ENCODE data around the gene MGMT. TPM values are rescaled to one million over a fixed set of nuclear protein-coding genes. Genes with fewer than 3 reads are reported as not detected.
A peak's percentile ranks its signal among the peaks of the same experiment; 100 is the strongest.

Gene MGMT
- total and polyA plus RNA-seq, 4 experiments from 2014 or later: 18.5 to 31.3 (median 24.4) TPM

DNA sequence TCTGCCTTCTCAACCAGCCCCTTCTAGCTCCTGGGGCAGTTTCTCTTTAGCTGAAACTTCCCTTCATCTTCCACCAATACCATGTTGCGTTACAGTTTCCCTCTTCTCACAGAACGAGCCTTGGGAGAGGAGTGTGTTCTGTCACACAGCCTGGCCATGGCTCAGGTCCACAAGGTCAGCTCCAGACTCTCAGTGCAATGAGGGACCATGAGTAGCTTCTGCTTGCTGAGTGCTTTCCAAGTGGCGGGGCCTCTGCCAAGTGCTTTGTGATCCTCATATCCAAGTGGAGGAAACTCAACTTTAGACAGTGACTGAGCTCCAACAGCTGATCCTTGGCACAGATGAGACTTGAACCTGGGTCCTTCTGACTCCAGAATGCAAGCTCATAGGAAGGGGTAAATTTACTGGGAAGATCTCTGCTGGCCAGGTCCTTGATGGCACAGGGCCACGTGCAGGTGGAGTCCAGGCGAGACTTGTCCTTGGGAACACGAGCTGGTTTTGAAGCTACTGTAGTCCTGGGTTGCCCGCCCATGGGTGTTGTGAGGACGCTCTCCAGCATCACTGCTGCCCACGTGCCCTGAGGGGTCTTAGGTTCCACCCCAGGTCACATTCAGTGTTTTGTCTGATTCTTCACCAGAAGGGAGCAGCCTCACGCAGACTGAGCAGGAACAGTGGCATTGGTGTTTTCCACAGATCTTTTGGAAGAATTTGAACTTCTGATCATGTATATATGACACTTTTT lies 259.0 kb downstream of the MGMT start:
- no peak for DNase-seq
- Mint-ChIP-seq H3K9me3 (peaks cover 0 to 72% (median 38%) of the 10 kb centered on the region in 8 donors), H3K4me3 (no peak overlapping the region), H3K4me1 (no peaks in the 10 kb centered on the region), H3K36me3 (peaks cover 50 to 65% of the 10 kb centered on the region in 2 donors), H3K27me3 (no peaks in the 10 kb centered on the region), H3K27ac (peak overlapping the region in 1 of 7 donors; percentile 25)
- no peak overlapping the region for H3K27ac ChIP-seq (ENCODE audit: low read depth, low read length)
- no peaks in the 10 kb centered on the region for H3K4me1 ChIP-seq (ENCODE audit: insufficient read depth, low read length)
- POLR2A ChIA-PET (ENCODE audit: partially characterized antibody): no interaction called here
- H3K36me3 ChIP-seq (ENCODE audit: insufficient read depth, low read length): no peaks in the 10 kb centered on the region
- no peaks in the 10 kb centered on the region for H3K27me3 ChIP-seq (ENCODE audit: insufficient read depth, low read length)
- intact Hi-C loops (cut with micrococcal nuclease): no loop called here
- CTCF ChIA-PET (ENCODE audit: partially characterized antibody): interaction anchor here (1.0 kb wide), 1 partner anchor 13 kb away, joined by 3 read pairs; no protein-coding TSS in a partner anchor
- no peaks in the 10 kb centered on the region for H3K9me3 ChIP-seq (ENCODE audit: control insufficient read depth in 1 of 2, low read length in 2 of 2)
- H3K4me3 ChIP-seq (ENCODE audit: low read length in 2 of 2): no peak overlapping the region

DNA sequence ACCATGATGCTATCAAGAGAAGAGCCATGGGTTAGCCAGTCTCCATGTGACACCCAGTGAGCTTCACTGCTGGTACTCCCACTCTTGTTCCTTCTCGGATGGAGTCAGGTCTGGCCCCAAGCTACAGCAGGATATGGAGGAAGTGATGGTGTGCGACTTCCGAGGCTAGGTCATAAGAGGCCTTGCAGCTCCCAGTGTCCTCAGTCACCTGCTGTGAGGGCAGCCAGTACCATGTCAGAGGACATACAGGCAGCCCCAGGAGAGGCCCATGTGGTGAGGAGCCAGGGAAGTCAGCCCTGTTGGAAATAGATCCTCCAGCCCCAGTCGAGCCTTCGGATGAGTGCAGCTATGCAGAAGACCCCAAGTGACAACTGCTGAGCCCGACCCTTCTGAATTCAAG lies 260.0 kb downstream of the MGMT start:
- DNase-seq: no peak

DNA sequence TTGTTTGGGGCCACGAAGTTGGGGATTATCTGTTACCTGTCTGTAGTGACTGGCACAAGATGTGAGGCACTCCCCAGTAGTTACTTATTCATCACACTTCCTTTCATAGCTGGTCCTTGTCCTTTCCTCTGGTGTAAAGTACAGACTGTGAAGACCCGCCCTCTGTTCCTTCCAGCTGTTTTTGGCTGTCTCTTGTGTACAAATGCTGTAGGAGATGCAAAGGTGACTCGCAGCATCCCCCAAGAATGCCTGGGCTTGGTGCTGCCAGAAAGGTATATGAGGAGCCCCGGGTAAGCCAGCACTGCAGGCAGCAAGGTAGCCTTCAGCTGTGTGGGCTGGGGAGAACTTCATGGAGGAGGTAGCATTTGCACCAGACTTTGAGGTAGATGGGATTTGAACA lies 260.5 kb downstream of the MGMT start:
- H3K4me1 ChIP-seq (ENCODE audit: insufficient read depth, low read length): no peaks in the 10 kb centered on the region
- H3K36me3 Mint-ChIP-seq: peaks cover 46 to 56% of the 10 kb centered on the region in 2 donors
- no peak for DNase-seq
- no peaks in the 10 kb centered on the region for H3K4me1 Mint-ChIP-seq
- no peaks in the 10 kb centered on the region for H3K27me3 Mint-ChIP-seq
- no peaks in the 10 kb centered on the region for H3K27me3 ChIP-seq (ENCODE audit: insufficient read depth, low read length)
- peaks cover 0 to 71% (median 34%) of the 10 kb centered on the region in 8 donors for H3K9me3 Mint-ChIP-seq
- POLR2A ChIA-PET (ENCODE audit: partially characterized antibody): no interaction called here
- no peak overlapping the region for H3K27ac ChIP-seq (ENCODE audit: low read depth, low read length)
- H3K9me3 ChIP-seq (ENCODE audit: control insufficient read depth in 1 of 2, low read length in 2 of 2): no peaks in the 10 kb centered on the region
- peak overlapping the region in 1 of 7 donors; percentile 22 for H3K27ac Mint-ChIP-seq
- H3K4me3 ChIP-seq (ENCODE audit: low read length in 2 of 2): no peak overlapping the region
- no peaks in the 10 kb centered on the region for H3K36me3 ChIP-seq (ENCODE audit: insufficient read depth, low read length)
- H3K4me3 Mint-ChIP-seq: no peak overlapping the region
- CTCF ChIA-PET (ENCODE audit: partially characterized antibody): no interaction called here
- intact Hi-C loops (cut with micrococcal nuclease): no loop called here

More for the DNA sequence above, 260.0 kb downstream of the MGMT start:
- Mint-ChIP-seq H3K4me1 (no peaks in the 10 kb centered on the region), H3K27ac (no peak overlapping the region), H3K36me3 (peaks cover 50 to 59% of the 10 kb centered on the region in 2 donors), H3K4me3 (no peak overlapping the region), H3K9me3 (peaks cover 0 to 74% (median 36%) of the 10 kb centered on the region in 8 donors), H3K27me3 (no peaks in the 10 kb centered on the region)
- Histone ChIP-seq H3K4me3 (ENCODE audit: low read length in 2 of 2) (no peak overlapping the region), H3K36me3 (ENCODE audit: insufficient read depth, low read length) (no peaks in the 10 kb centered on the region), H3K27ac (ENCODE audit: low read depth, low read length) (no peak overlapping the region), H3K27me3 (ENCODE audit: insufficient read depth, low read length) (no peaks in the 10 kb centered on the region), H3K9me3 (ENCODE audit: control insufficient read depth in 1 of 2, low read length in 2 of 2) (no peaks in the 10 kb centered on the region), H3K4me1 (ENCODE audit: insufficient read depth, low read length) (no peaks in the 10 kb centered on the region)
- intact Hi-C loops (cut with micrococcal nuclease): no loop called here
- POLR2A ChIA-PET (ENCODE audit: partially characterized antibody): no interaction called here
- CTCF ChIA-PET (ENCODE audit: partially characterized antibody): no interaction called here

DNA sequence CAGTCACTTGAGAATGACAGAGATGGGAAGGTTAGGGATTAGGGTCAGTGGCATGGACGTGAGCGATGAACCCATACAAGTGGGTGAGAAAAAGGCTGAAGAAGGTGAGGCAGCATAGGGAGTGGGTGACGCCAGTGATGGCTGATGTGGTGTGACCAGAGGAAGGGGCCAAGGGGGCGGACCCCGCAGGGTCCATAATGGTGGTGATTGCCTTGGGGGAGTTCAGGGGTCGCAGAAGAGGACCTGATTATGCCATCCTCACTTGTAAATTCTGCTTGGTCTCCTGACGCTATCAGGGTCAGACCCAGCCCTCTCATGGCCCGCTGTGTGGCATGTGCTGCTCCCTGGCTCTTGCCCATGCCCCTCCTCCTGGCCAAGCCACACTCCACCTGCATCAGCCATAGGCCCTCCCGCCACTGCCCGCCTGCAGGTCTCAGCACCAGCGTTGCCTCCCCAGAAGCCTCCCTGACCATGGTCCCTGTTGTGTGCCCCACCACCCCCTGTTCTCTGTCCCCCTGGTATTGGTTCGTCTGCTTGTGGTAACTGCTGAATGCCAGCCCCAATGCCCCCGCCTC lies 261.3 kb downstream of the MGMT start:
- H3K27me3 Mint-ChIP-seq: no peaks in the 10 kb centered on the region
- intact Hi-C loops (cut with micrococcal nuclease): no loop called here
- no peak for DNase-seq

DNA sequence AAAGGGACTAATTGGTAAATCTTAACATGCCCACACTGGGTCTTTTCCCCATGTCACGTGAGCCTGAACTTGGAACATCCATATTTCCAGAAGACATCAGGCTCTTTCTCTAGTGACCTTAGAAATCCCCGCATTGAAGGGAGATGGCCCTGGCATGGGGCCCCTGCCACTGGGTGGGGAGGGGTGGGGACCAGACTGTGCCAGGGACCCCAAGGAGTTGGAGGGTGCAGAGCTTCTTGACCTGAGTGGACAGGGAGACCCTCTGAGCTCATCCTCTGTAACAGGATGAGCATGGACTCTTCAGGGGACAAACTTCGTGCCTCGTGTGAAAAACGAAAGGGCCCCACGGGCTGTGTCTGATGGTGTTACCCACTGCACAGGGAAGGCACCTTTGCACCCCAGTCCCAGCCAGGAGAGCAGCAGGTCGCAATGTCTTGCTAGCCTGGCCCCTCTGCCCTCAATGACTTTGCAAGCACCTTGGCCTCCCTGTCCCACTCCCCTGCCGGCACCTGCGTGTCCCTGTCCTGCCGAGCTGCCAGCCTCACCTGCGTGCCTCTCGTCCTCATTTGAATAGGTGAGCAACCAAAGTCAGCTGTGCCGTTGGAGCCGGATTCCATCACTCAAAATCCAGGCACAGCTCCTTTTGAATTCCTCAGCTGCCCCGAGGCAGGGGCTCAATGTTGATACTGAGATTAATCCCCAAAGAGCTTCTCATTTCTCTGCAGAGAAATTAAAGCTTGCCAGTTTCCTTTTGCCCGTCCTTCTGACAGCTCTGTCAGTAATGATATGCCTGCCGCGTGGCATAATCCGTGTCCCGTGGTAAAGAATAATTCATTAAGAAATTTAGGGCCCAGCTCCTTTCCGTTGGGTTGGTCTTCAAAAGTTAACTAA lies 262.1 kb downstream of the MGMT start:
- peaks cover 0 to 61% (median 30%) of the 10 kb centered on the region in 8 donors for H3K9me3 Mint-ChIP-seq
- H3K27ac Mint-ChIP-seq: no peak overlapping the region
- Histone ChIP-seq H3K36me3 (ENCODE audit: insufficient read depth, low read length) (no peaks in the 10 kb centered on the region), H3K9me3 (ENCODE audit: control insufficient read depth in 1 of 2, low read length in 2 of 2) (no peaks in the 10 kb centered on the region), H3K4me3 (ENCODE audit: low read length in 2 of 2) (no peak overlapping the region), H3K27ac (ENCODE audit: low read depth, low read length) (no peak overlapping the region), H3K27me3 (ENCODE audit: insufficient read depth, low read length) (no peaks in the 10 kb centered on the region), H3K4me1 (ENCODE audit: insufficient read depth, low read length) (no peaks in the 10 kb centered on the region)
- H3K36me3 Mint-ChIP-seq: peaks cover 39 to 44% of the 10 kb centered on the region in 2 donors
- ChIA-PET CTCF (ENCODE audit: partially characterized antibody) (no interaction called here), POLR2A (ENCODE audit: partially characterized antibody) (no interaction called here)
- H3K27me3 Mint-ChIP-seq: no peaks in the 10 kb centered on the region
- no peaks in the 10 kb centered on the region for H3K4me1 Mint-ChIP-seq
- no peak overlapping the region for H3K4me3 Mint-ChIP-seq
- intact Hi-C loops (cut with micrococcal nuclease): no loop called here
- DNase-seq: no peak

More for the DNA sequence above, 261.3 kb downstream of the MGMT start:
- H3K36me3 ChIP-seq (ENCODE audit: insufficient read depth, low read length): no peaks in the 10 kb centered on the region
- H3K27me3 ChIP-seq (ENCODE audit: insufficient read depth, low read length): no peaks in the 10 kb centered on the region
- H3K27ac ChIP-seq (ENCODE audit: low read depth, low read length): no peak overlapping the region
- no peak overlapping the region for H3K4me3 Mint-ChIP-seq
- peaks cover 0 to 65% (median 32%) of the 10 kb centered on the region in 8 donors for H3K9me3 Mint-ChIP-seq
- H3K4me1 Mint-ChIP-seq: no peaks in the 10 kb centered on the region
- peaks cover 42 to 50% of the 10 kb centered on the region in 2 donors for H3K36me3 Mint-ChIP-seq
- no peak overlapping the region for H3K4me3 ChIP-seq (ENCODE audit: low read length in 2 of 2)
- no peak overlapping the region for H3K27ac Mint-ChIP-seq
- no peaks in the 10 kb centered on the region for H3K9me3 ChIP-seq (ENCODE audit: control insufficient read depth in 1 of 2, low read length in 2 of 2)
- ChIA-PET POLR2A (ENCODE audit: partially characterized antibody) (no interaction called here), CTCF (ENCODE audit: partially characterized antibody) (no interaction called here)
- no peaks in the 10 kb centered on the region for H3K4me1 ChIP-seq (ENCODE audit: insufficient read depth, low read length)

DNA sequence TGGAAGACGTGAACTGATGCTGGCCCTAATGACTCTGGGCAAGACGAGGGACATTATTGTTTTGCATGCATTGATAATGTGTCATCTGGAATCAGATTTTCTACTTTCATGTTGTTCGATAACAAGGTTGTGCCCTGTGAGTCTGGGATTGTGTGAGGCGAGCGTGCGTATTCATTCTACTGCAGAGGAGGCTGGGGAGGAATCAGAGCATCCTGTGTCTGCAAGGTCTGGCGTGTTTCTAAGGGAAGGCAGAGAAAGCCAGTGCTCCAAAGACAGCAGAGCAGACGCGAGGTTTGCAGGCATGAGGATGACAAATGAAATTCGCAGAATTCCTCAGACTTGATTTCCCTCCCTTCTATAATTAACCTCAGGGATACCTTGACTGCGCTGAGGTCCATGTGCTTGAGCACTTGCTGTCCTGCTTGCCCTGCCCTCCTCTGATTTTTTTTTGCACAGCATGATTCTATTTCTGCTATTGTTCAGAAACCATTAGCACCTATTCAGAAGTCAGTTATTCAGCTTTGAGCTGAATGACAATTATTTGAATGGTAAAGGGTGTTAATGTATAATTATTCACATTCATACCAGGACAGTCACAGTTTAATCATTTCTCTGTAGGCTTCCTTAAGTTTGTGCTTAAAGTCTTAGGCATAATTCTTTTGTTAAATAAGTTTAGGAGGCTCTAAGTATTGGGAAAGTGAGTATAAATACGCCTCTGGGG lies 263.4 kb downstream of the MGMT start:
- H3K9me3 ChIP-seq (ENCODE audit: control insufficient read depth in 1 of 2, low read length in 2 of 2): no peaks in the 10 kb centered on the region
- no peak overlapping the region for H3K27ac ChIP-seq (ENCODE audit: low read depth, low read length)
- POLR2A ChIA-PET (ENCODE audit: partially characterized antibody): no interaction called here
- no peaks in the 10 kb centered on the region for H3K4me1 ChIP-seq (ENCODE audit: insufficient read depth, low read length)
- CTCF ChIA-PET (ENCODE audit: partially characterized antibody): no interaction called here
- Mint-ChIP-seq H3K27me3 (no peaks in the 10 kb centered on the region), H3K9me3 (peaks cover 0 to 51% (median 28%) of the 10 kb centered on the region in 8 donors), H3K4me1 (no peaks in the 10 kb centered on the region), H3K4me3 (no peak overlapping the region), H3K27ac (no peak overlapping the region), H3K36me3 (peaks cover 30 to 33% of the 10 kb centered on the region in 2 donors)
- no peaks in the 10 kb centered on the region for H3K27me3 ChIP-seq (ENCODE audit: insufficient read depth, low read length)
- H3K36me3 ChIP-seq (ENCODE audit: insufficient read depth, low read length): no peaks in the 10 kb centered on the region
- intact Hi-C loops (cut with micrococcal nuclease): no loop called here
- DNase-seq: no peak
- H3K4me3 ChIP-seq (ENCODE audit: low read length in 2 of 2): no peak overlapping the region

DNA sequence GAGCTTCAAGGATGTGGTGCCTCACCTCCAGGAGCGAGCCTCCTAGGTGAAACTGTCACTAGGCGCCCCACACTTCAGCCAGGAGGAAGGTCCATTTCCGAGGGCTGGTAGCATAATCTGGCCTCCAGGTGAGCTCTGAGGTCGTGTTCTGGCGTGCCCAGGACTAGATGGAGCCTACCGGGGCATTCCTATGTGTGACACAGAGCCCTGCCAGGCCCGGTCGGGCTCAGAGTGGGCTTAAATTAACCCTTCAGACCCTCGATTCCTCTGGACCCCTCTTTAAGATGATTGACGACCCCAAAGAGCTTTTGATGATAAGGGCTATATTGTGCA lies 263.9 kb downstream of the MGMT start:
- Histone ChIP-seq H3K36me3 (ENCODE audit: insufficient read depth, low read length) (no peaks in the 10 kb centered on the region), H3K27ac (ENCODE audit: low read depth, low read length) (no peak overlapping the region), H3K27me3 (ENCODE audit: insufficient read depth, low read length) (no peaks in the 10 kb centered on the region), H3K4me3 (ENCODE audit: low read length in 2 of 2) (no peak overlapping the region), H3K4me1 (ENCODE audit: insufficient read depth, low read length) (no peaks in the 10 kb centered on the region), H3K9me3 (ENCODE audit: control insufficient read depth in 1 of 2, low read length in 2 of 2) (no peaks in the 10 kb centered on the region)
- ChIA-PET CTCF (ENCODE audit: partially characterized antibody) (no interaction called here), POLR2A (ENCODE audit: partially characterized antibody) (no interaction called here)
- Mint-ChIP-seq H3K36me3 (peaks cover 24 to 29% of the 10 kb centered on the region in 2 donors), H3K4me3 (no peak overlapping the region), H3K4me1 (no peaks in the 10 kb centered on the region), H3K27me3 (no peaks in the 10 kb centered on the region), H3K9me3 (peaks cover 0 to 46% (median 27%) of the 10 kb centered on the region in 8 donors), H3K27ac (no peak overlapping the region)
- DNase-seq: no peak
- intact Hi-C loops (cut with micrococcal nuclease): no loop called here

Data from CD4-positive, alpha-beta memory T cell (primary cell).